ENCODE data around the gene RPRD2. TPM values are rescaled to one million over a fixed set of nuclear protein-coding genes. Genes with fewer than 3 reads are reported as not detected.

RPRD2 gene
- total RNA-seq, 1 experiment from 2014 or later: 26.7 TPM

DNA sequence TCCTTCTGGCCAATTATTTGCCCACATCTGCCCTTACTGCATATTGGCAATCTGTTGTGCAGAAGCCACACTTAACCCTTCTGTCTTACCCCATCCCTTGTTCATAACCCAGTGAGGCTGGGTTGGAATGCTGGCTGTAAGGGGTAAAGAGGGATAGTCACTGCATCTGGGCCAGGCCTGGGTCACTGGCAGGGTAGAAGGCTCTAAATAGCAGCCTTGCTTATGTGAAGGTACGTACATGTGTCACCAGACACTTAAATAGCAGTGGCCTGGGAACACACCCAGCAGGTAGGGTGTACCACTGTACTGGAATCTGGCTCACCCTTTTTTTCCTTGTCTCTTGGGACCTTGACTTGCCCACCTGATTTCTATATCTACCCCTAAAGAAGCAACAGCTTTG, 113.4 kb downstream of the RPRD2 start:
- Histone ChIP-seq H3K4me1 (ENCODE audit: control insufficient read depth in 1 of 2, insufficient read depth in 2 of 2, low read length in 2 of 2) (no peaks in the 10 kb centered on the region), H3K4me2 (ENCODE audit: low read length) (no peak overlapping the region), H3K36me3 (ENCODE audit: control insufficient read depth in 1 of 2, insufficient read depth in 2 of 2, low read length in 2 of 2) (peaks cover 0 to 3% of the 10 kb centered on the region in 2 experiments; a peak in 1 of 4 replicates), H2AFZ (ENCODE audit: low read depth, low read length, poor library complexity, severe bottlenecking) (no peak overlapping the region), H3K4me3 (replicated peaks in 1 of 2; ENCODE audit: low read depth in 1 of 2, low read length in 2 of 2) (no peak overlapping the region), H3K79me2 (ENCODE audit: insufficient read depth, low read length) (no peaks in the 10 kb centered on the region), H3K27ac (ENCODE audit: low read depth, low read length) (no peak overlapping the region), H4K20me1 (ENCODE audit: insufficient read depth) (no peaks in the 10 kb centered on the region), H3K27me3 (ENCODE audit: insufficient read depth, low read length) (0 out of 2 replicates have a peak, but pooled peaks cover 2% of the 10 kb centered on the region), H3K9me2 (ENCODE audit: insufficient read depth) (no peaks in the 10 kb centered on the region), H3K9me3 (ENCODE audit: control insufficient read depth in 1 of 2, insufficient read depth in 1 of 2, low read depth in 1 of 2, low read length in 2 of 2) (no peaks in the 10 kb centered on the region), H3K9ac (ENCODE audit: low read length) (no peak overlapping the region)
- ATAC-seq (no peak; the same call in 1 of the 2 replicates), DNase-seq (ENCODE audit: low read depth, low spot score) (no peak)
- CTCF ChIA-PET: no interaction called here
- BruUV-seq (replicated peaks): no TSS peak
- POLR2A ChIA-PET: no interaction called here
- intact Hi-C loops (cut with micrococcal nuclease): no loop called here
- RAD21 ChIA-PET (ENCODE audit: low non-redundant PET in 1 of 2, low total read pairs in 2 of 2, uncharacterized antibody in 2 of 2, unreplicated experiment in 2 of 2): no interaction called here
- TF ChIP-seq, protein P1, sequence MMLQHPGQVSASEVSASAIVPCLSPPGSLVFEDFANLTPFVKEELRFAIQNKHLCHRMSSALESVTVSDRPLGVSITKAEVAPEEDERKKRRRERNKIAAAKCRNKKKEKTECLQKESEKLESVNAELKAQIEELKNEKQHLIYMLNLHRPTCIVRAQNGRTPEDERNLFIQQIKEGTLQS (IDR thresholded peaks at IDR 0.05): no peak
- TF ChIP-seq EZH2phosphoT487 (IDR thresholded peaks at IDR 0.05; ENCODE audit: borderline replicate concordance) (no peak), CBX3 (IDR thresholded peaks at IDR 0.05; ENCODE audit: low read depth) (no peak), POLR2AphosphoS5 (IDR thresholded peaks at IDR 0.05; ENCODE audit: low read depth, low read length) (peak; percentile 34; the same call in 1 of the 2 replicates), JUND (IDR thresholded peaks at IDR 0.05) (no peak), EGR1 (IDR thresholded peaks at IDR 0.05; ENCODE audit: low read depth) (no peak)
- TF ChIP-seq, protein P2, sequence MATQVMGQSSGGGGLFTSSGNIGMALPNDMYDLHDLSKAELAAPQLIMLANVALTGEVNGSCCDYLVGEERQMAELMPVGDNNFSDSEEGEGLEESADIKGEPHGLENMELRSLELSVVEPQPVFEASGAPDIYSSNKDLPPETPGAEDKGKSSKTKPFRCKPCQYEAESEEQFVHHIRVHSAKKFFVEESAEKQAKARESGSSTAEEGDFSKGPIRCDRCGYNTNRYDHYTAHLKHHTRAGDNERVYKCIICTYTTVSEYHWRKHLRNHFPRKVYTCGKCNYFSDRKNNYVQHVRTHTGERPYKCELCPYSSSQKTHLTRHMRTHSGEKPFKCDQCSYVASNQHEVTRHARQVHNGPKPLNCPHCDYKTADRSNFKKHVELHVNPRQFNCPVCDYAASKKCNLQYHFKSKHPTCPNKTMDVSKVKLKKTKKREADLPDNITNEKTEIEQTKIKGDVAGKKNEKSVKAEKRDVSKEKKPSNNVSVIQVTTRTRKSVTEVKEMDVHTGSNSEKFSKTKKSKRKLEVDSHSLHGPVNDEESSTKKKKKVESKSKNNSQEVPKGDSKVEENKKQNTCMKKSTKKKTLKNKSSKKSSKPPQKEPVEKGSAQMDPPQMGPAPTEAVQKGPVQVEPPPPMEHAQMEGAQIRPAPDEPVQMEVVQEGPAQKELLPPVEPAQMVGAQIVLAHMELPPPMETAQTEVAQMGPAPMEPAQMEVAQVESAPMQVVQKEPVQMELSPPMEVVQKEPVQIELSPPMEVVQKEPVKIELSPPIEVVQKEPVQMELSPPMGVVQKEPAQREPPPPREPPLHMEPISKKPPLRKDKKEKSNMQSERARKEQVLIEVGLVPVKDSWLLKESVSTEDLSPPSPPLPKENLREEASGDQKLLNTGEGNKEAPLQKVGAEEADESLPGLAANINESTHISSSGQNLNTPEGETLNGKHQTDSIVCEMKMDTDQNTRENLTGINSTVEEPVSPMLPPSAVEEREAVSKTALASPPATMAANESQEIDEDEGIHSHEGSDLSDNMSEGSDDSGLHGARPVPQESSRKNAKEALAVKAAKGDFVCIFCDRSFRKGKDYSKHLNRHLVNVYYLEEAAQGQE (IDR thresholded peaks at IDR 0.05; ENCODE audit: low read depth): no peak
